Astrocyte (in vitro differentiated cells and primary cell): Measurements from ENCODE around the gene KATNB1. TPM values are rescaled to one million over a fixed set of nuclear protein-coding genes. Genes with fewer than 3 reads are reported as not detected.

Experiments
- DNase-seq: peaks from one replicate; pipeline ENCODE4 v3.0.0-alpha.2; 2010; ENCODE audit warnings: low read depth
- FAIRE-seq: peaks from 2 replicates; lab custom pipeline; 2011; peaks lifted over from hg19 to GRCh38; lab: Jason Lieb, UNC
- H2AFZ ChIP-seq: 2 replicates; pipeline ENCODE4 v1.6.0; 2012; ENCODE audit warnings: low read depth, low read length, inconsistent platforms
- H3K27ac ChIP-seq: 2 replicates; pipeline ENCODE4 v1.5.1; 2011; ENCODE audit warnings: low read depth, low read length, inconsistent platforms
- H3K27me3 ChIP-seq: 2 replicates; pipeline ENCODE4 v1.6.0; 2011; ENCODE audit warnings: low read length, inconsistent platforms; ENCODE audit not compliant: insufficient read depth
- H3K36me3 ChIP-seq: 2 replicates; pipeline ENCODE4 v1.5.1; 2011; ENCODE audit warnings: low read length, inconsistent platforms; ENCODE audit not compliant: insufficient read depth
- H3K4me1 ChIP-seq: 2 replicates; pipeline ENCODE4 v1.5.1; 2011; ENCODE audit warnings: low read length, inconsistent platforms; ENCODE audit not compliant: insufficient read depth
- H3K4me2 ChIP-seq: 2 replicates; pipeline ENCODE4 v1.6.0; 2012; ENCODE audit warnings: low read length, inconsistent platforms
- H3K4me3 ChIP-seq: 2 replicates; pipeline ENCODE4 v1.5.1; 2011; ENCODE audit warnings: low read depth, mild to moderate bottlenecking, low read length, inconsistent platforms; ENCODE audit not compliant: insufficient read depth
- H3K79me2 ChIP-seq: 2 replicates; pipeline ENCODE4 v1.6.0; 2012; ENCODE audit warnings: mild to moderate bottlenecking, low read length, inconsistent platforms; ENCODE audit not compliant: insufficient read depth
- H3K9ac ChIP-seq: 2 replicates; pipeline ENCODE4 v1.6.0; 2012; ENCODE audit warnings: mild to moderate bottlenecking, low read length, inconsistent platforms
- H3K9me3 ChIP-seq: 2 replicates; pipeline ENCODE4 v1.5.1; 2012; ENCODE audit warnings: low read depth, mild to moderate bottlenecking, low read length, inconsistent platforms; ENCODE audit not compliant: insufficient read depth
- H4K20me1 ChIP-seq: 2 replicates; pipeline ENCODE4 v1.6.0; 2012; ENCODE audit warnings: low read length, inconsistent platforms; ENCODE audit not compliant: insufficient read depth
- H3K27ac Mint-ChIP-seq: one replicate; pipeline ENCODE4 v1.8.0; 2021; ENCODE audit warnings: mild to moderate bottlenecking, mixed read lengths; ENCODE audit not compliant: unreplicated experiment
- H3K27me3 Mint-ChIP-seq: one replicate; pipeline ENCODE4 v1.8.0; 2021; ENCODE audit warnings: low read depth, mixed read lengths; ENCODE audit not compliant: unreplicated experiment
- H3K36me3 Mint-ChIP-seq: one replicate; pipeline ENCODE4 v1.8.0; 2021; ENCODE audit warnings: low read depth, mixed read lengths; ENCODE audit not compliant: unreplicated experiment
- H3K4me1 Mint-ChIP-seq: one replicate; pipeline ENCODE4 v1.8.0; 2021; ENCODE audit warnings: low read depth, mixed read lengths; ENCODE audit not compliant: unreplicated experiment
- H3K4me3 Mint-ChIP-seq: one replicate; pipeline ENCODE4 v1.8.0; 2021; ENCODE audit warnings: mild to moderate bottlenecking, moderate library complexity, mixed read lengths; ENCODE audit not compliant: unreplicated experiment
- H3K9me3 Mint-ChIP-seq: one replicate; pipeline ENCODE4 v1.8.0; 2021; ENCODE audit warnings: mild to moderate bottlenecking, mixed read lengths; ENCODE audit not compliant: unreplicated experiment
- EZH2 ChIP-seq: IDR thresholded peaks from 2 replicates; pipeline ENCODE4 v1.6.1; 2012; ENCODE audit warnings: mild to moderate bottlenecking, low read length, inconsistent platforms; ENCODE audit not compliant: insufficient read depth
- total RNA-seq: library from RNA; stranded (reverse); gene quantifications from 2 replicates; pipeline ENCODE4 v1.2.1, GENCODE V29; 2021
- TF ChIP-seq, protein P1 (sequence below): IDR thresholded peaks from 2 replicates; pipeline ENCODE4 v1.5.1; 2011; ENCODE audit warnings: low read depth, mild to moderate bottlenecking, inconsistent platforms, low read length, moderate library complexity; ENCODE audit not compliant: insufficient read depth

KATNB1 gene
- total RNA-seq, 1 donor from 2014 or later, result 28.6 TPM

DNA sequence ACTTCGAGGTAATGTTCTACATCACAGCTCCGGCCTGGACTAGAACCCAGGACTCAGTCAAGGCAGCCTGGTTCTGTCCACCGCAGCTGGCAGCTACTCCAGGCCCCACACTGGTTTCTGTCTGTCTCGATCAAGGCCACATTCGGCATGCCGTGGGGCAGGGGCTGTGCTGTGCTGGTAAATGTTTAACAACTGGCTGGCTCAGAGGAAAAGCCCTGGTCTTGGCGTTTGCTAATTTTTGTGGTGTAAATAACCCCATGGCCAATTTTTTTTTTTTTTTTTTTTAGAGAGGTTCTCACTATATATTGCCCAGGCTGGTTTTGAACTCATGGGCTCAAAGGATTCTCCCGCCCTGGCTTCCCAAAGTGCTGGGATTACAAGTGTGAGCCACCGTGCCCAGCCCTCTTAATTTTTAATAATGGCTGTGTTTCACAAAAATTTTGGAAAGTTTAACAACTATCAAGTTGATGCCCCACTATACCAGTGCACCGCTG, 41.3 kb upstream of the KATNB1 start:
- no peak for TF ChIP-seq EZH2
- TF ChIP-seq, protein P1, sequence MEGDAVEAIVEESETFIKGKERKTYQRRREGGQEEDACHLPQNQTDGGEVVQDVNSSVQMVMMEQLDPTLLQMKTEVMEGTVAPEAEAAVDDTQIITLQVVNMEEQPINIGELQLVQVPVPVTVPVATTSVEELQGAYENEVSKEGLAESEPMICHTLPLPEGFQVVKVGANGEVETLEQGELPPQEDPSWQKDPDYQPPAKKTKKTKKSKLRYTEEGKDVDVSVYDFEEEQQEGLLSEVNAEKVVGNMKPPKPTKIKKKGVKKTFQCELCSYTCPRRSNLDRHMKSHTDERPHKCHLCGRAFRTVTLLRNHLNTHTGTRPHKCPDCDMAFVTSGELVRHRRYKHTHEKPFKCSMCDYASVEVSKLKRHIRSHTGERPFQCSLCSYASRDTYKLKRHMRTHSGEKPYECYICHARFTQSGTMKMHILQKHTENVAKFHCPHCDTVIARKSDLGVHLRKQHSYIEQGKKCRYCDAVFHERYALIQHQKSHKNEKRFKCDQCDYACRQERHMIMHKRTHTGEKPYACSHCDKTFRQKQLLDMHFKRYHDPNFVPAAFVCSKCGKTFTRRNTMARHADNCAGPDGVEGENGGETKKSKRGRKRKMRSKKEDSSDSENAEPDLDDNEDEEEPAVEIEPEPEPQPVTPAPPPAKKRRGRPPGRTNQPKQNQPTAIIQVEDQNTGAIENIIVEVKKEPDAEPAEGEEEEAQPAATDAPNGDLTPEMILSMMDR, result no peak
- Histone ChIP-seq H3K4me1 (no peaks in the 10 kb centered on the region), H3K4me2 (peak overlapping the region; percentile 82), H4K20me1 (no peaks in the 10 kb centered on the region), H3K9me3 (no peaks in the 10 kb centered on the region), H3K4me3 (no peak overlapping the region), H2AFZ (peak overlapping the region; percentile 59), H3K36me3 (no peaks in the 10 kb centered on the region), H3K27me3 (peaks cover 4% of the 10 kb centered on the region), H3K27ac (no peak overlapping the region), H3K9ac (no peak overlapping the region), H3K79me2 (no peaks in the 10 kb centered on the region)
- Mint-ChIP-seq H3K9me3 (no peaks in the 10 kb centered on the region), H3K4me1 (no peaks in the 10 kb centered on the region), H3K4me3 (no peak overlapping the region), H3K27me3 (peaks cover 25% of the 10 kb centered on the region), H3K27ac (peak overlapping the region; percentile 66), H3K36me3 (no peaks in the 10 kb centered on the region)
- DNase-seq (no peak), FAIRE-seq (no peak)

- Mint-ChIP-seq H3K4me1 (no peaks in the 10 kb centered on the region), H3K27me3 (peaks cover 24% of the 10 kb centered on the region), H3K27ac (peak within 1 kb of the TSS; percentile 66), H3K4me3 (peak within 1 kb of the TSS; percentile 75), H3K9me3 (no peaks in the 10 kb centered on the region), H3K36me3 (no peaks in the 10 kb centered on the region)
- DNase-seq, result peak; percentile 31
- Histone ChIP-seq H3K4me1 (no peaks in the 10 kb centered on the region), H3K9ac (no peak within 1 kb of the TSS), H4K20me1 (no peaks in the 10 kb centered on the region), H3K36me3 (no peaks in the 10 kb centered on the region), H3K4me2 (peak within 1 kb of the TSS; percentile 82), H3K27me3 (peaks cover 1% of the 10 kb centered on the region), H3K9me3 (no peaks in the 10 kb centered on the region), H3K27ac (no peak within 1 kb of the TSS), H3K79me2 (no peaks in the 10 kb centered on the region), H2AFZ (peak within 1 kb of the TSS; percentile 59), H3K4me3 (peak within 1 kb of the TSS; percentile 21)
- FAIRE-seq, result no peak
- TF ChIP-seq EZH2, result no peak
- TF ChIP-seq, protein P1, result no peak
These were observed 40.6 kb upstream of the KATNB1 start, which contains the start of gene DRC7 for GRCh38 chr16:57694725-57695679. Gene DRC7 (plus strand): TSS chr16:57694806. CDS start chr16:57697950, 3,144 bp downstream.
